ENCODE results near the gene PRR23E.

PRR23E gene

DNA sequence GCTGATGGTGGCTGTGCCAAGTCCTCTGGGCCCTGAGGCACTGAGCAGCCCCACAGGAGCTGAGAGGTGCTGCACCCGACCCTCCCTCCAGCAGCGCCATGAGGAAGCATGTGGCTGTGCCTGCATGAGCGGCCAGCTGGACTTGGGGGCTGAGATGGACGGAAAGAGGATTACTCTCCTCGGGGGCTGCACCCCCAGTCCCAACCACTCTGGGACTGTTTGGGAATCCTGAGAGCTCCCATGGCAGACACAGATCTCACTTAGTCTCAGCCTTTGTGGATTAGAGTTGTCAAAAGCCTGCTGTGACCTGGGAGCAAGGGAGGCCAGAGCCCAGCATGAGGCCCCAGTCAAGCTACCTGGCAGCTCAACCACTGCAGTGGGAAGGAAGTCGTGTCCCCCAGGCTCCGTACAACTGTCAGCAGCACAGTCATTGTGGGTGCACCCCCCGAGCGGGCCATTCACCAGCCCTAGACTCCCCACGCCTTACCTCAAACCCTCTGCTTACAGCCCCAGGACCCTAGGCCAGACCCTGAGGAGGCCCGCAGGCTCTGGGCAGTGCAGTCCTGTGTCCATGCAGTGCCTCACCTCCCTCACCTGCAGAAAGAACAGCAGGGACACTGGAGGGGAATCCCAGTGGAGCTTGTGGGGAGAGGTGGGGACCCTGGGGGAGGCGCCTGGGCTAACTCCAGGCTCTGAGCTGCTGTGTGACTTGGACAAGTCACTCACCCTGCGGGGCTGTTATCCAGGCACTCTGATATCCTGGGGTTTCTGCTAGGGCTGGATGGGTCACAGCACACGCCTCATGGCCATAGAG, 17.1 kb downstream of the PRR23E start:
- DNase-seq (ENCODE audit: low read depth): no peak

DNA sequence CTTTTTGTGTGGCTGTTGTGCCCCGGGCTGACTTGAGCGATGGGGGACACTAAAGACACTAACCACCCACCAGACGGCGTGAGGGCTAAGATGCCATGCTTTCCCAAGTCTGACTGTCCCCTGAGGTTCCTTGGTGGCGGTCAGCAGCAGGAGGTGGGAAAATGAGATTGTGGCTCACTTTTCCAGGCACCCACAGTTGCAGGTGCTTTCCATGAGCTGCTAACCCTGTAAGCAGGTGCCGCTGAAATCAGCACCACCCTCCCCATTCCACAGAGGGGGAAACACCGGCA, 17.7 kb downstream of the PRR23E start:
- no peak for DNase-seq (ENCODE audit: low read depth)

DNA sequence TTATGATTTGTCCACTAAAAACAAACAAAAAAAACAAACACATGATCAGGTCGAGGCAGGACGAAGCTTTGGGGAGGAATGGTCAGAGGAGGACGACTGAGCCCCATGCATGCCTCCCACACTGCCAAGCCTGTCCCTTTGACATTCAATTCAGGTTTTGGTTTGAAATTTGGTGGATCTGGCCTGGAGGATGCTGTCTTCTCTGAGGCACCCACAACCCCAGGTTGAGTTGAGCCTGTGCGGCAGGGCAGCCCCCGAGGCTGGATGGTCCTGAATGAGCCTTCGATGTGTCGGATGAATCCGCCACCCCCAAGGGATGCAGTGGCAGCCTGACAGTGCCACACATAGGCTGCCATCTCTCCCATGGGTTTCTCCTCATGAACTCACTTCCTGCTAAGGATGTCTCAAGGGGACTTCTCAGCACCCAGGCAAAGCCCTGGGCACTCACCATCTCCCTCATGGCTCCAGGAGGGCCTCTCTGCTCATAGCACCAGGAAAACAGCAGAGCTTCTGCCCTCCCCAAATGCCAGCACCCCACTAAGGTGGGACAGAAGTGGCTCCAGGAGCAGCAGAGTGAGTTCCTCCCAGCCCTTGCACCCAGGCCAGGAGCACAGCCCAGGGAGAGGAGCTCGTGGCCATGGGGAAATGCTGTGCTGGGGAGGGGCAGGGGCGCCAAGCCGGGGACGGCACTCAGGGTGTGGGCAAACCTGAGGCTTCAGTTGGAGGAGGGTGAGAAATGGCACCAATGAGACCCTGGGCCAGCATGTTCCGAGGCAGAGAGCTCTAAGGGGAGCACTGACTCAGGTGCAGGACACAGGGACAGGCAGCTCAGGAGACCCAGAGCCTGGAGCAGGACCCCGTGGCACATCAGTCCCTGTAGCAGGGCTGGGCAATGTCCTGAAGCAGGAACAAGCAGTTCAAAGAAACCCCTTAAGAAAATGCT, 18.5 kb downstream of the PRR23E start:
- no peak for DNase-seq (ENCODE audit: low read depth)

- DNase-seq (ENCODE audit: low read depth): no peak
Measured at GRCh38 chr3:127212231-127212630, 19.3 kb downstream of the PRR23E start.

GRCh38 chr3:127212711-127213110, 19.8 kb downstream of the PRR23E start:
- DNase-seq (ENCODE audit: low read depth): no peak

DNA sequence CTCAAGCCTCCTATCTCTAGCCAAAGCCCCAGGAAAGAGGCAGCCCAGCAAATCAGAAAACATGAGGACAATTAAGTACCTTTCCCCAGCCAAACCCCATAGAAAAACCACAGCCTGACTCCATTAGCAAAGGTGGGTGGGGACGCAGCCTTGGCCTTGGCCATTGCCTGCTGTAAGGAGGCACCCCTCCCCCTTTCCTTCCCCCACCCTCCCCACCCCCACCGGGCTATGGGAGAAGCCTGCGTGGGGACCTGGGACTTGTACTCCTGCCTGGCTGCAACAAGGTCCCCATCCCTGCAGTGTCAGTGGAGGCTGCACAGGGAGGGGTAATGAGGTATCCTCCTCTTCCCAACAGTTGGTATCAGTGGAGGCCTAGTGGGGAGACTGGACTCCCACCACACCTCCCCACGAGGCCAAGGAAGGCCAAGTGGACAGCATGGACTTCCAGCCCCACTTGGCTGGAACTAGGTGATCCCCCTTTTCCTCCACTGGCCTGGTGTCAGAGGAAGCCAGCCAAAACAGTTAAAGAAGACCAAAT, 20.5 kb downstream of the PRR23E start:
- DNase-seq (ENCODE audit: low read depth): no peak

DNA sequence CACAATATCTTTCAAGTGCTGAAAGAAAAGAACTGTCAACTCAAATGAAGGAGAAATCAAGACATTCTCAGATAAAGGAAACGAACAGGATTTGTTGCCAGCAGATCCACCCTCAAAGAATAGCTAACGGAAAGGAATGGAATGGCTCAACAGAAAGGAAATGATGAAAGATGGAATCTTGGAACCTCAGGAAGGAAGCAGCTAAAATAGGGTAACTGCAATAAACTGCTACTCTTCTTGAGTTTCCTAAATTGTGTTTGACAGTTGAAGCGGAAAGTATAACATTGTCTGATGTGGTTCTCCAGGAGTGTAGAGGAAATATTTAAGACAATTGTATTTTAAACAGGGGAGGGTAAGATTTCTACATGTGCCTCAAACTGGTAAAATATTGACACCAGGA, 22.0 kb downstream of the PRR23E start:
- no peak for DNase-seq (ENCODE audit: low read depth)

- DNase-seq (ENCODE audit: low read depth): no peak
Measured at GRCh38 chr3:127215714-127216414, 22.9 kb downstream of the PRR23E start.

DNA sequence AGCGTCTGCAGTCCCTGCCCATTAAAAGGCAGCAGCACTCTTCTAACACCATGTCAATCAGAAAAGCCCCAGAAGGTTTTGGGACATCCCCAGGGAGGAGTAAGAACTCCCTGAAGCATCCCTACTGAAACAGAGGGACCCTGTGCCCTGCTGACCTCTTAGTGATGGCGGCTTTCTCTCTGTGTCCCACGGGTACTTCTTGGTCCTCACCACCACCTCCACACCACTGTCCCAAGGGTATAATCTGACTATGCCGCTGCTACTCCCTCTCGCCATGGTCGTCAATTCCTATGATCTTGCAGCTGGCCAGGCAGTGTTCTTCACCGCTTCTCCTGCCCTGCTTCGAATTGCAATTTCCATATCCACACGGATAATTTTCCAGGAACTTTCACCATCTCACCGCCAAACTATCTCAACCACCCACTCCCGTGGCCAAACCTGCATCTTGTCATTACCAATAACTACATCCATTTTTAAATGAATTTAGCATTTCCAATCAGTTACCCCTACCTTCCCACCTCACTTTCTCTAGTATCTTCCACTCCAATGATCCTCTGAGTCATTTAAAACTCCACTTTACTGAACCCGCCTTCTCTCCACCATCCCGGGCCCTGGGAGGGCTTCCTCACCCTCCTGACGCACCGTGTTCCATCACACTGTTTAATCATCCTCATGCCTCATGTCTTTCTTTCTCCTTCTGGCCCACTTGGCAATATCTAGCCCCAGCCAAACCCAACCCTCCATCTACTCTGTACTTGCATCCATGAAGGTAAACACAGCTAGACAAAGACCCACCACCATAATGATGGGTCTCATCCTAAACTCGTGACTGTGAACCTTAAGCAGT, 23.7 kb downstream of the PRR23E start:
- no peak for DNase-seq (ENCODE audit: low read depth)

- DNase-seq (ENCODE audit: low read depth): no peak
Measured at GRCh38 chr3:127217596-127218453, 24.9 kb downstream of the PRR23E start.

GRCh38 chr3:127218454-127218922, 25.6 kb downstream of the PRR23E start:
- DNase-seq (ENCODE audit: low read depth): no peak

DNA sequence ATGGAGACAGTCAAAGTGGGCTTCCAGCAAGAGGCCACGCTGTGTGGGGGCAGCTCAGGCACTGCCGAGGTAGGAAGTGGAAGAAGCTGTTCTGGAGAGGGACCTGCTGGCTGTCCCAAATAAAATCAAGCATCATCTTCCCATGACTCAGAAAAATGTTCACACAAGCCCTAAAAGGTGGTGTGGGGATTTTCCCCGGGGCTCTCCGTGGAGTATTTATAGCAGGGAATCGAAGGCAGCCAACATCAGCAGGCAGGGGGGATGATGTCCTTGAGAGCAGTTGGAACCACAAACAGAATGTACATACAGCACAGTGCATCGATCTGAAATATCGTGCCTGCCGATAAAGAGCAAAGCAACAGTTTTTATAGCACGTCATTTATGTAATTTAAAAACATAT, 27.6 kb downstream of the PRR23E start:
- no peak for DNase-seq (ENCODE audit: low read depth)

DNA sequence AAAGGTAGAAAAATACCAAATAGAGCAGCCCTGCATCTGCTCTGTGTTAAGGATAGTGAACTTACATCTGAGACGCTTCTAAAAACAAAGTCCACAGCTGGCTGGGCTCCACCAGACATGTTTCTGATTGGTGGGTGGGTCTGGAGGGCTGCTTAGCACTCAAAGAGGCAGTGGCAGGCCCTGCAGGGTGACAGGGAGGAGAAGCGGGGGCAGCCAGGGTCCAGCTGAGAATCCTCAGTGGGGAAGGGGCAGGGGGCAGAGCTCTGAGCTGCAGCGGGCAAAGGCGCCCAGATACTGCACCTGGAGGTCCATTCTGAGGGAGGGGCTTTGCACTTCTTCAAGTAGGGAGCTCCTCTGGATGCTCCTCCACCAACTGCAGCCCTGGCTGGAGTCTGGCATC, 28.1 kb downstream of the PRR23E start:
- DNase-seq (ENCODE audit: low read depth): no peak

DNA sequence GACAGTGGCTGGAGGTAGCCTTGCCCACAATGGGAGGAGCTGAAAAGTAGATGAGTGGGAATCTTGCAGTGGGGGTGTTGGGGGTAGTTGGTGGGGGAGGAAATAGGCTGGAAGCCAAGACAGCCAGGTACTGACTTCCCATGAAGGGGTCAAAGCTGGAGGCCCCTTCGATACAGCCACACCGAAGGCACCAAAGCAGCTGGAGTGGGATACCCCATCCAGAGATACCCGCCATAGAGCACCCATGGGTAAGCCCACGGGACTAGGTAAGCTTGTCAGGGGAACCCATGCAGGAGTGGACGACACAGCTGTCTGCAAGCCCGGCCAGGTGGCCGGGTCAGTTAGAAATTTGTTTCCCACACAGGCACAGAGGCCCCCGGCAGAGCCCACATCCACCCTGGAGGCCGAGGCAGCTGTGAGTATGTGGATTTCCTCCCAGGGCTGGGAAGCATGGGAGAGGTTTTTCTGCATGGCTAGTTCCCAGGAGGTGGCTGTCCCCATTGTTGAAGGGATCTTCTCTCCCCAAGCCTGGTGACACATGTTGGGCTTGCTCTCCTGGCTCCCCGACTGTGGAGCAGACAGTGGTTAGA, 28.6 kb downstream of the PRR23E start:
- no peak for DNase-seq (ENCODE audit: low read depth)

- DNase-seq (ENCODE audit: low read depth): no peak
Measured at GRCh38 chr3:127222163-127222562, 29.2 kb downstream of the PRR23E start.

- no peak for DNase-seq (ENCODE audit: low read depth)
Measured at GRCh38 chr3:127222664-127223063, 29.7 kb downstream of the PRR23E start.

GRCh38 chr3:127224118-127224517, 31.2 kb downstream of the PRR23E start:
- DNase-seq (ENCODE audit: low read depth): no peak

- no peak for DNase-seq (ENCODE audit: low read depth)
Measured at GRCh38 chr3:127226457-127226856, 33.5 kb downstream of the PRR23E start.

DNA sequence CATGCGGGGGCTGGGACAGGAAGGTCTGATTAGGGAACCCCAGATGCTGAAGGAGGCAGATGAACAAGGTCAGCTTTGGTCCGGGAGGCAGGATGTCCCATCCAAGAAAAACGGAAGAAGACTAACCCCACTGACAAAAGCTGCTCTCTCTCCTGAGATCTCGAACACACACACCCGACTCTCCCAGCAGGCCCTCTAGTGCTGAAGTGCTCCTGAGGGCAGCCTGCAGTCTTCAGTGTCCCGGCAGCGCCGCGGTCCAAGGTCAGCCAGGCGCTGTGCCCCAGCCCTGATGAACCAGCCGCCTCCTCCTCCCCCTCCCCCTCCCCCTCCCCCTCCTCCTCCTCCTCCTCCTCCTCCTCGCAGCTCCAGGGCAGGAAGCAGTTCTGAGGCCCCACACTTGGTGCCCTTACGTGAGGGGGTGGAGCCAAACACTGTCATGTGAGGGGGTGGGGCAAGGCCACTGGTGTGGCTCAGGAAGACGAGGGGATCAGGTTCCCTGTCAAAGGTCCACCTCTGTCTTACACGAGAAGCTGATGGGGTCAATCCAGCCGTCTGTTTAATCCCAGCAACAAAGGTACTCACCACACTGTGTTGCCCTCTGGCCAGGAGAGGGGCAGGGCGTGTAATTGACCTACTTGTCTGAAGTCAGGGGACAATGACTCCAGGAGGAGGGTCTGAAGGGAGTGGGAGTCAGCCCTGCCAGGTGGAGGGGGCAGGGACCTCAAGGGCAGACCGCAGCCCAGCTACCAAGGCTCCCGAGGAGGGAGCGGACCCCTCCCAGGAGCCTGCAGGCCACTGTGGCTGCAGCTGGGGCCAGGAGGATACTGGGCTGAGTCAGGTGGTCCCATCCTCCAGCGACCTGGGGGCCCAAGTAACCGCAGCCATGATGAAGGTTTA, 34.3 kb downstream of the PRR23E start:
- DNase-seq (ENCODE audit: low read depth): no peak
